Neuronal stem cell (in vitro differentiated cells): ENCODE results near the gene MYG1.

Experiments used
- DNase-seq: peaks from one replicate; pipeline ENCODE4 v3.0.0-alpha.2; 2013; ENCODE audit warnings: low spot score
- H2AFZ ChIP-seq: one replicate; pipeline ENCODE4 v1.6.1; 2013; ENCODE audit warnings: mild to moderate bottlenecking, low read length, inconsistent platforms
- H2AK5ac ChIP-seq: 2 replicates; pipeline ENCODE4 v1.6.1; 2013; ENCODE audit warnings: low read depth, mild to moderate bottlenecking, inconsistent platforms, low read length, moderate library complexity, mixed read lengths
- H2BK120ac ChIP-seq: 2 replicates; pipeline ENCODE4 v1.6.1; 2013; ENCODE audit warnings: low read depth, mild to moderate bottlenecking, inconsistent platforms, low read length, moderate library complexity, mixed read lengths
- H2BK12ac ChIP-seq: one replicate; pipeline ENCODE4 v1.6.1; 2013; ENCODE audit warnings: low read length, inconsistent platforms
- H2BK15ac ChIP-seq: 2 replicates; pipeline ENCODE4 v1.6.1; 2013; ENCODE audit warnings: mild to moderate bottlenecking, low read length, inconsistent platforms, mixed read lengths
- H2BK5ac ChIP-seq: one replicate; pipeline ENCODE4 v1.6.1; 2013; ENCODE audit warnings: inconsistent platforms, mild to moderate bottlenecking, low read length, moderate library complexity
- H3K14ac ChIP-seq: one replicate; pipeline ENCODE4 v1.6.1; 2013; ENCODE audit warnings: low read length, inconsistent platforms
- H3K18ac ChIP-seq: 2 replicates; pipeline ENCODE4 v1.6.1; 2013; ENCODE audit warnings: low read length, inconsistent platforms
- H3K23ac ChIP-seq: 2 replicates; pipeline ENCODE4 v1.6.1; 2013; ENCODE audit warnings: low read depth, mild to moderate bottlenecking, mixed read lengths, low read length, inconsistent platforms; ENCODE audit not compliant: poor library complexity
- H3K27ac ChIP-seq: replicated peaks from 3 replicates; pipeline ENCODE4 v1.5.1; 2013; ENCODE audit warnings: low read length, inconsistent platforms
- H3K27me3 ChIP-seq, 3 experiments: 2 replicates each; pipeline ENCODE4 v1.6.1; 2013; ENCODE audit warnings: low read length in 3 of 3, mild to moderate bottlenecking in 2 of 3, inconsistent platforms in 1 of 3, low read depth in 1 of 3, mixed read lengths in 1 of 3, moderate library complexity in 1 of 3; ENCODE audit not compliant: control insufficient read depth in 3 of 3, insufficient read depth in 3 of 3
- H3K36me3 ChIP-seq, 2 donors: replicated peaks in 1 of 2; 2 replicates each; pipeline ENCODE4 v1.6.1; 2013; ENCODE audit warnings: low read length in 2 of 2; ENCODE audit not compliant: control insufficient read depth in 2 of 2, insufficient read depth in 2 of 2
- H3K4ac ChIP-seq: 2 replicates; pipeline ENCODE4 v1.6.1; 2013; ENCODE audit warnings: inconsistent platforms, mild to moderate bottlenecking, low read length, moderate library complexity
- H3K4me1 ChIP-seq, 2 donors: 1 replicate in 1 of 2; 2 replicates in 1 of 2; pipeline ENCODE4 v1.6.1; 2013; ENCODE audit warnings: low read length in 2 of 2, low read depth in 1 of 2; ENCODE audit not compliant: control insufficient read depth in 2 of 2, insufficient read depth in 1 of 2
- H3K4me2 ChIP-seq: one replicate; pipeline ENCODE4 v1.6.1; 2013; ENCODE audit warnings: mild to moderate bottlenecking, low read length, inconsistent platforms; ENCODE audit not compliant: insufficient read depth, poor library complexity, severe bottlenecking
- H3K4me3 ChIP-seq, 2 donors: 2 replicates each; pipeline ENCODE4 v1.5.1; 2013; ENCODE audit warnings: low read length in 2 of 2, mild to moderate bottlenecking in 2 of 2, inconsistent platforms in 1 of 2, moderate library complexity in 1 of 2
- H3K79me1 ChIP-seq: one replicate; pipeline ENCODE4 v1.6.1; 2013; ENCODE audit warnings: low read depth, mild to moderate bottlenecking, inconsistent platforms, low read length, moderate library complexity
- H3K9ac ChIP-seq: one replicate; pipeline ENCODE4 v1.6.1; 2013; ENCODE audit warnings: mild to moderate bottlenecking, low read depth, low read length, inconsistent platforms; ENCODE audit not compliant: poor library complexity
- H3K9me3 ChIP-seq, 2 donors: replicated peaks in 1 of 2; 2 replicates each; pipeline versions ENCODE3 to v1.6.1; 2013; ENCODE audit warnings: low read length in 2 of 2, mild to moderate bottlenecking in 2 of 2, inconsistent platforms in 1 of 2, low read depth in 1 of 2, mixed read lengths in 1 of 2, moderate library complexity in 1 of 2; ENCODE audit not compliant: control insufficient read depth in 2 of 2, insufficient read depth in 1 of 2
- H4K8ac ChIP-seq: one replicate; pipeline ENCODE4 v1.6.1; 2013; ENCODE audit warnings: low read depth, mild to moderate bottlenecking, inconsistent platforms, low read length, moderate library complexity
- H4K91ac ChIP-seq: one replicate; pipeline ENCODE4 v1.6.1; 2013; ENCODE audit warnings: low read length, low read depth, mild to moderate bottlenecking, inconsistent platforms; ENCODE audit not compliant: poor library complexity
- WGBS, 2 donors: extraction: QIAGEN DNeasy Blood & Tissue Kit; methylation state at CpG; one replicate each; pipeline ENCODE4 v1.1.7; 2013; ENCODE audit warnings: missing lambda C conversion rate in 2 of 2, mixed read lengths in 1 of 2; ENCODE audit not compliant: insufficient read length in 2 of 2, insufficient replicate concordance in 1 of 2; ENCODE audit errors: extremely low coverage in 2 of 2; 5-methylcytosine and 5-hydroxymethylcytosine counted together

Gene MYG1

GRCh38 chr12:53299101-53299453 lies 418 bp upstream of the MYG1 start:
- Histone ChIP-seq H3K4me3 (peak overlapping the region in 1 of 2 donors; percentile 83), H3K27me3 (no peaks in the 10 kb centered on the region), H3K79me1 (peaks cover 8% of the 10 kb centered on the region), H2BK5ac (peak overlapping the region; percentile 7), H3K27ac (peak overlapping the region; percentile 65), H4K8ac (no peak overlapping the region), H2BK120ac (no peak overlapping the region), H3K18ac (no peak overlapping the region), H2AFZ (no peak overlapping the region), H3K4me2 (peak overlapping the region; percentile 35), H3K9me3 (no peaks in the 10 kb centered on the region), H2AK5ac (no peak overlapping the region), H4K91ac (no peak overlapping the region), H3K23ac (no peak overlapping the region), H3K4me1 (peaks cover 8 to 11% of the 10 kb centered on the region in 2 donors), H3K4ac (no peak overlapping the region), H3K9ac (peak overlapping the region; percentile 57), H2BK15ac (no peak overlapping the region), H3K14ac (no peak overlapping the region), H3K36me3 (peaks cover 25 to 59% of the 10 kb centered on the region in 2 donors), H2BK12ac (no peak overlapping the region)
- no peak for DNase-seq
- WGBS, 2 donors, result no CpG with 5 or more reads among the region's 5 CpGs

GRCh38 chr12:53300187-53300586 lies 692 bp downstream of the MYG1 start:
- Histone ChIP-seq H2BK12ac (no peak overlapping the region), H2BK15ac (no peak overlapping the region), H4K8ac (no peak overlapping the region), H2AFZ (peak overlapping the region; percentile 91), H2BK5ac (peak overlapping the region; percentile 7), H3K4me3 (peak overlapping the region; percentile 83 to 94), H3K27ac (no peak overlapping the region), H2BK120ac (peak overlapping the region; percentile 21), H3K79me1 (peaks cover 8% of the 10 kb centered on the region), H4K91ac (no peak overlapping the region), H3K36me3 (peaks cover 25 to 60% of the 10 kb centered on the region in 2 donors), H3K23ac (peak overlapping the region; percentile 6), H3K14ac (no peak overlapping the region), H2AK5ac (no peak overlapping the region), H3K4me1 (peaks cover 6 to 11% of the 10 kb centered on the region in 2 donors), H3K18ac (no peak overlapping the region), H3K4ac (no peak overlapping the region), H3K27me3 (no peaks in the 10 kb centered on the region), H3K9me3 (no peaks in the 10 kb centered on the region), H3K4me2 (peak overlapping the region; percentile 85), H3K9ac (peak overlapping the region; percentile 92)
- DNase-seq, result no peak
- WGBS, 2 donors, result no CpG with 5 or more reads among the region's 12 CpGs

- no CpG with 5 or more reads among the region's 5 CpGs for WGBS, 2 donors
- Histone ChIP-seq H3K4me1 (peaks cover 4 to 11% of the 10 kb centered on the region in 2 donors), H3K23ac (no peak overlapping the region), H3K9ac (no peak overlapping the region), H3K79me1 (peaks cover 2% of the 10 kb centered on the region), H4K8ac (no peak overlapping the region), H3K4ac (no peak overlapping the region), H3K9me3 (no peaks in the 10 kb centered on the region), H3K4me3 (no peak overlapping the region), H2BK15ac (no peak overlapping the region), H2BK120ac (no peak overlapping the region), H3K18ac (no peak overlapping the region), H3K14ac (no peak overlapping the region), H3K4me2 (no peak overlapping the region), H2AFZ (no peak overlapping the region), H3K27me3 (no peaks in the 10 kb centered on the region), H3K27ac (no peak overlapping the region), H2BK12ac (no peak overlapping the region), H4K91ac (no peak overlapping the region), H2AK5ac (no peak overlapping the region), H3K36me3 (peaks cover 46 to 73% of the 10 kb centered on the region in 2 donors), H2BK5ac (no peak overlapping the region)
- DNase-seq, result no peak
Measured at GRCh38 chr12:53302903-53303302, 3.4 kb downstream of the MYG1 start.

GRCh38 chr12:53306826-53307225 lies 7.3 kb downstream of the MYG1 start:
- Histone ChIP-seq H3K23ac (no peak overlapping the region), H2BK12ac (no peak overlapping the region), H3K4me1 (no peaks in the 10 kb centered on the region), H3K4ac (no peak overlapping the region), H3K27ac (no peak overlapping the region), H3K14ac (no peak overlapping the region), H2AK5ac (no peak overlapping the region), H3K4me2 (no peak overlapping the region), H4K91ac (no peak overlapping the region), H3K9ac (no peak overlapping the region), H3K9me3 (no peaks in the 10 kb centered on the region), H2AFZ (no peak overlapping the region), H3K4me3 (no peak overlapping the region), H2BK5ac (no peak overlapping the region), H3K36me3 (peaks cover 55 to 83% of the 10 kb centered on the region in 2 donors), H2BK120ac (no peak overlapping the region), H3K79me1 (peaks cover 2% of the 10 kb centered on the region), H3K27me3 (no peaks in the 10 kb centered on the region), H2BK15ac (no peak overlapping the region), H4K8ac (no peak overlapping the region), H3K18ac (no peak overlapping the region)
- WGBS, 2 donors, result no CpG with 5 or more reads among the region's 10 CpGs
- DNase-seq, result no peak
